Subcutaneous adipose tissue (tissue), 4 donors: Measurements from ENCODE around the gene LSS. TPM values are rescaled to one million over a fixed set of nuclear protein-coding genes. Genes with fewer than 3 reads are reported as not detected.

Experiments
- total RNA-seq, 4 donors: library from RNA; depleted of rRNA; stranded (reverse); fragments of >200 nt; gene quantifications; one replicate each; pipeline ENCODE4 v1.1.0, GENCODE V29; 2016
- TF ChIP-seq, protein P1 (sequence below): fragments of 450-650 bp; IDR thresholded peaks from one replicate; pipeline ENCODE4 v1.5.1; 2016; ENCODE audit warnings: low read depth, mild to moderate bottlenecking, control low read depth, antibody characterized with exemption, moderate library complexity

LSS gene
- total RNA-seq, 4 donors from 2014 or later = 46.5 to 194 (median 141) TPM

DNA sequence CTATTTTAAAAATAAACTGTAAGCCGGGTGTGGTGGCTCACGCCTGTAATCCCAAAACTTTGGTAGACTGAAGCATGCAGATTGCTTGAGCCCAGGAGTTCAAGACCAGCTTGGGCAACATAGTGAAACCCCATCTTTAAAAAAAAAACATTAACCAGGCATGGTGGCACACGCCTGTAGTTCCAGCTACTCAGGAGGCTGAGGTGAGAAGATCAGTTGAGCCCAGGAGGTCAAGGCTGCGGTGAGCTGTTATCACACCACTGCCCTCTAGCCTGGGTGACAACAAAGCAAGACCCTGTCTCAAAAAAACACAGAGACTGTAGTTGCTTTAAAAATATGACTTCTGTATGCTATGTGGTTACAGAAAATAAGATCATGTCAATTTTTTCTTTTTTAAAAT, 24.3 kb upstream of the LSS start:
- TF ChIP-seq, protein P1, sequence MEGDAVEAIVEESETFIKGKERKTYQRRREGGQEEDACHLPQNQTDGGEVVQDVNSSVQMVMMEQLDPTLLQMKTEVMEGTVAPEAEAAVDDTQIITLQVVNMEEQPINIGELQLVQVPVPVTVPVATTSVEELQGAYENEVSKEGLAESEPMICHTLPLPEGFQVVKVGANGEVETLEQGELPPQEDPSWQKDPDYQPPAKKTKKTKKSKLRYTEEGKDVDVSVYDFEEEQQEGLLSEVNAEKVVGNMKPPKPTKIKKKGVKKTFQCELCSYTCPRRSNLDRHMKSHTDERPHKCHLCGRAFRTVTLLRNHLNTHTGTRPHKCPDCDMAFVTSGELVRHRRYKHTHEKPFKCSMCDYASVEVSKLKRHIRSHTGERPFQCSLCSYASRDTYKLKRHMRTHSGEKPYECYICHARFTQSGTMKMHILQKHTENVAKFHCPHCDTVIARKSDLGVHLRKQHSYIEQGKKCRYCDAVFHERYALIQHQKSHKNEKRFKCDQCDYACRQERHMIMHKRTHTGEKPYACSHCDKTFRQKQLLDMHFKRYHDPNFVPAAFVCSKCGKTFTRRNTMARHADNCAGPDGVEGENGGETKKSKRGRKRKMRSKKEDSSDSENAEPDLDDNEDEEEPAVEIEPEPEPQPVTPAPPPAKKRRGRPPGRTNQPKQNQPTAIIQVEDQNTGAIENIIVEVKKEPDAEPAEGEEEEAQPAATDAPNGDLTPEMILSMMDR = no peak

DNA sequence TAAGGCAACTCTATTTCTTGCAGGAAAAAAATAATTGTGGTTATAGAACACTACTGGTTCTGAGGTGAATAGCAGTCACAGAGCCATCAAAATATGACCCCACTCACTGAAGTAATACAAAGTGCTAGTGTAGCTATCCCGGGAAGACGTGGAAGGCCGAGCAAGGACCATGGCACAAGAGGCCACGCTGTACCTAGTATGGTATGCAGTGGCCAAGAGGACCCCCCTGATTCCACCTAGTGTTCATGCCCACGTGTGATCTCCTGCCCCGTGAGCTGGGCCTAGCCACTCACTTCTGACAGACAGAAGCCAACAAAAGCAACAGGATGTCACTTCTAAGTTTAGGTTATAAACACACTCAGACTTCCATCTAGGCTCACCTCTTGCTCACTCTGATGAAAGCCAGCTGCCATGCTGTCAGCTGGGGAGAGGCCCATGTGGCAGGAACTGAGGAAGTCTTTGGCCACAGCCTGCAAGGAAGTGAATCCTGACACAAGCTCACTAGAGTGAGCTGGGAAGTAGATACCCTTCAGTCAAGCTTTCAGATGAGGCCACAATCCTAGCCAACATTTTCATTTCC, 21.7 kb upstream of the LSS start:
- TF ChIP-seq, protein P1 = no peak

DNA sequence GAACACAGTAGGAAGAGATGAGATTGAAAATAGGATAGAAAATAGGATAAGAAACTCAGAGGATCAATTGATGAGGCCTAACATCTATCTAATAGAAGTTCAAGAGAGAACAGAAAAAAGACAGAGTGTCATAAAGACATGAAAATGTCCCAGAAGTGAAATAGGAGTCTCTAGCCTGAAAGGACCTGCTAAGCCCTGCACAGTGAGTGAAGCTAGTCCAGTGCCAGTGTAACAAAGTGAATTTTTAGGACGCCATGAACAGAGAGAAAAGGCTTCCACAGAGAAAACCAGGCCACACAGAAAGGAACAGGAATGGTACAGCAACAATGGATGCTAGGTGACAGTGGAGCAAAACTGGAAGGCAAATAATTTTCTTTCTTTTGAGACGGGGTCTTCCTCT, 20.3 kb upstream of the LSS start:
- TF ChIP-seq, protein P1 = no peak

DNA sequence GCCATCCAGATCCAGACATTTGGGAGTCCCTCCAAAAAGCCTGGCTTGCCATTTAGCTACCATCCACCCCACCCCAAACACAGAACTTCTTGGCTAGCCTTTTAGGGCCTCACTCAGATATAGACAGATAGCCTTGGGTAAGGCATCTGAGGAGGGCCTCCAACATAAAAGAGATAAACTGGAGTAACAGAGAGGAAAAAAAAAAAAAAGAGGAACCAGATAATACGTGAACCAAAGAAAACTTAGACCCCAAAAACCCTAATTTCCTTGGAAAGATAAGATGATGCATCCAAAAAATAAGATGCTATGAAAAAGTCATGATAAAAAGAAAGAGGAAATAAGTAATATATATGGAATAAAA, 19.8 kb upstream of the LSS start:
- TF ChIP-seq, protein P1 = no peak

DNA sequence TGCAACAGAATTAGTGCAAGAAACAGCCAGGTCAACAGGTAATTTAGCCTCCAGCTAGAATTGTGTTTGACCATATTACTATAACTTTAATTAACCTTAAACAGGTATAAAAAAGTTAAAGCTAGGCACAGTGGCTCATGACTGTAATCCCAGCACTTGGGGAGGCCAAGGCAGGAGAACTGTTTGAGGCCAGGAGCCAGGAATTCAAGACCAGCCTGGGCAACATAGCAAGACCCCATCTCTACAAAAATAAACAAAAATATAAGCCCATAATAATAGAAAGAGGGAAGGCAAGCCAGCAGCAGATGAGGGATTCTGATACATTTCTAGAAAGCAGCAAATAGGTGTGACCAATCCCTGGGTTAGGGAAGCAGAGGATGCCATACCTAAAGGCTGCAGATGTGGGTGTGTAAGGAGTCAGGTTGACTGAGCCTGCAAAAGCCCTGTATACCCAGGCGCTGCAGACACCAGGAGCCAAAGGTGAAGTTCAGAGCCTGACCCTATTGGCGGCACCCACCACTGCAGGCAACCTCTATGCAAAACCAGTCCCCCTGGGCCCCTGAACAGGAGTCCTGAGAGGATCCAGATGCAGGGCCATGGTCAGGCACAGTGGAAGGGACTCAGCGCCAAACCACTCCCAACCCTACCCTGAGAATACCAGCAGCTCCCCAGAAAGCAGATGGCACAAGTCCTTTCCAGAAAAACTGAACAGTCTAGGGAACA, 19.3 kb upstream of the LSS start:
- TF ChIP-seq, protein P1 = no peak

DNA sequence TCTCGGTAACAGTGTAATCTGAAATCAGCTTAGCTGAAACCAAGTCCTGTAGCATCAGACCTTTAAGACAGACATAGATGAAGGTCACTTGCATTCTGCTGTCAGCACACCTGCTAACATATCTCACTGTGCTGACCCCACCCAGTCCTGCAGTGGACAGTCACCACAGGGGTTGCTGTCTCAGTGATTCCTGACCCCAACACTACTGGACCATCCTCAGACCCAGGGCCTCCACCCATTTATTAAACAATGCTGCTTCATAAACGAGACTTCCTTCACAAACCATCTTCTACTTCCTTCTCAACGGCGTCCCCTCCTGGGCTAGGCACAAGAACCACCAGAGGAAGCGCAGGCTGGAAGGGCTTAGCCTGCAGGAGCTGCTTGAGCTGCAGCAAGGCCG, 17.8 kb upstream of the LSS start:
- TF ChIP-seq, protein P1 = no peak

DNA sequence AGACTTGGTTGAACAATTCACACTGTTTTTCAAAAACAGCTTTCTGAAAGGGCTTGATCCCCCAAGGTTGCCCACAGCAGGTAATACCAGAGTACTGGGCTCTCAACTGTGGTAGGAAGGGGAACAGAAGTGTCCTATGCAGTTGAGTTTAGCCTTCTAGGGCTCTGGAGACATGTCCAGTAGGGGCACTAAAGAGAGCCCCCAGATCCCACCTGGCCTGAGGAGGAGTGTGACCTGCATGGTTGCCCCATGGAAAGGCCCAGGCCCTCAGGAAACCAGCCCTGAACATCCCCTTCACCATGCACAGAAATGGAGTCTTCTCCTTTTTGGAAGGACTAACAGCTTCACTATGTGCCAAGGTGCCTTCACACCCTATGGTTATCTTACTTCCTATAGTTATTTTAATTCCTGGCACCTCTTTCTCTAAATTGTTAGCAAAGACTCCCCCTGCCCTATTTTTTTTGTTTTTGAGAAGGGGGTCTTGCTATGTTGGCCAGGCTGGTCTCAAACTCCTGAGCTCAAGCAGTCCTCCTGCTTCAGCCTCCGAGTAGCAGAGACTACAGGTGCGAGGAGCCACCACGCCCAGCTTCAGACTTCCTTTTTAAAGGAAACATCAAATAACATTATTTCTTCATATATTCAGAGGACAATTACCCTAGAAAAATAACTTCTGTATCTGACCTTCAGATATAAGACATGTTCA, 16.8 kb upstream of the LSS start:
- TF ChIP-seq, protein P1 = no peak
